ENCODE data around the gene XPR1. TPM values are rescaled to one million over a fixed set of nuclear protein-coding genes. Genes with fewer than 3 reads are reported as not detected.

The XPR1 gene
- total and polyA plus RNA-seq, 2 donors (not counting 3 experiments of a cell fraction or from before 2014, with no cell fraction given): 23.9 to 26.7 TPM

DNA sequence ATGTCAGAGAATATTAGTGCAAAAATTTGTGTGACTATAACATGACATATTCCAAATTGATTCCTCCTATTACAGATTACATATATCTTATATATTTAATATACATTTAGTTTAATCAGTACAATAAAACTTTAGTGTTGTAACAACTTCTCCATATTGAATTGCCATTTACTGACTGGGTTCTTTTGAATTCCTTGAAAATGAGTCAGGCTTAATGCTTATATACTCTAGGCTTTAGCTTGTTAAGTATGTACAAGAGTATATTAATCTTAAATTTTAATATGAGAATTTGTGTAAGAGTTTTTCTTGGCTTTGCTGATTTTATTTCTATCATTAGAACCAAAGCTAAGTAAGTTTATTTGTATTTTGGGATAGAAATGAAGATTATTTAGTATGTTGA is 40.3 kb downstream of the XPR1 start:
- TF ChIP-seq POLR2AphosphoS5 (IDR thresholded peaks at IDR 0.05; ENCODE audit: insufficient read depth, low read depth, low read length) (no peak), JUN (IDR thresholded peaks at IDR 0.05; ENCODE audit: borderline replicate concordance, insufficient read depth, insufficient read length, low read depth) (no peak), FOS (IDR thresholded peaks at IDR 0.05; ENCODE audit: borderline replicate concordance, insufficient read depth, low read length) (no peak), MYC (IDR thresholded peaks at IDR 0.05; ENCODE audit: low read depth, low read length) (no peak), GATA2 (IDR thresholded peaks at IDR 0.05; ENCODE audit: insufficient read depth, insufficient read length, low read depth, low read length) (no peak), EZH2 (IDR thresholded peaks at IDR 0.05; ENCODE audit: borderline replicate concordance, low read depth, low read length, severe bottlenecking) (no peak), POLR2A (IDR thresholded peaks at IDR 0.05; ENCODE audit: low read depth, low read length) (no peak)
- TF ChIP-seq, protein P1, sequence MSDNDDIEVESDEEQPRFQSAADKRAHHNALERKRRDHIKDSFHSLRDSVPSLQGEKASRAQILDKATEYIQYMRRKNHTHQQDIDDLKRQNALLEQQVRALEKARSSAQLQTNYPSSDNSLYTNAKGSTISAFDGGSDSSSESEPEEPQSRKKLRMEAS (IDR thresholded peaks at IDR 0.05; ENCODE audit: insufficient read depth, insufficient read length): no peak
- TF ChIP-seq, protein P2, sequence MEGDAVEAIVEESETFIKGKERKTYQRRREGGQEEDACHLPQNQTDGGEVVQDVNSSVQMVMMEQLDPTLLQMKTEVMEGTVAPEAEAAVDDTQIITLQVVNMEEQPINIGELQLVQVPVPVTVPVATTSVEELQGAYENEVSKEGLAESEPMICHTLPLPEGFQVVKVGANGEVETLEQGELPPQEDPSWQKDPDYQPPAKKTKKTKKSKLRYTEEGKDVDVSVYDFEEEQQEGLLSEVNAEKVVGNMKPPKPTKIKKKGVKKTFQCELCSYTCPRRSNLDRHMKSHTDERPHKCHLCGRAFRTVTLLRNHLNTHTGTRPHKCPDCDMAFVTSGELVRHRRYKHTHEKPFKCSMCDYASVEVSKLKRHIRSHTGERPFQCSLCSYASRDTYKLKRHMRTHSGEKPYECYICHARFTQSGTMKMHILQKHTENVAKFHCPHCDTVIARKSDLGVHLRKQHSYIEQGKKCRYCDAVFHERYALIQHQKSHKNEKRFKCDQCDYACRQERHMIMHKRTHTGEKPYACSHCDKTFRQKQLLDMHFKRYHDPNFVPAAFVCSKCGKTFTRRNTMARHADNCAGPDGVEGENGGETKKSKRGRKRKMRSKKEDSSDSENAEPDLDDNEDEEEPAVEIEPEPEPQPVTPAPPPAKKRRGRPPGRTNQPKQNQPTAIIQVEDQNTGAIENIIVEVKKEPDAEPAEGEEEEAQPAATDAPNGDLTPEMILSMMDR (IDR thresholded peaks at IDR 0.05; ENCODE audit: extremely low read depth in 1 of 2, insufficient read depth in 1 of 2, low read depth in 1 of 2, low read length in 2 of 2): no peak
- Histone ChIP-seq H3K27me3 (ENCODE audit: control insufficient read depth in 2 of 2, insufficient read depth in 2 of 2, low read length in 2 of 2) (no peaks in the 10 kb centered on the region), H3K9ac (replicated peaks; ENCODE audit: extremely low read depth, insufficient read depth, low read length) (no peak overlapping the region), H3K9me3 (replicated peaks; ENCODE audit: control insufficient read depth, insufficient read depth, low read length) (no peaks in the 10 kb centered on the region), H2AFZ (ENCODE audit: low read depth, low read length) (no peak overlapping the region), H3K27ac (ENCODE audit: insufficient read depth, low read depth, low read length) (no peak overlapping the region), H3K79me2 (ENCODE audit: control insufficient read depth, insufficient read depth, low read length) (peaks cover 10% of the 10 kb centered on the region), H3K4me1 (ENCODE audit: control insufficient read depth, extremely low read depth, insufficient read depth, low read length) (peaks cover 7% of the 10 kb centered on the region), H3K4me3 (replicated peaks in 1 of 3; ENCODE audit: insufficient read depth in 1 of 3, low read depth in 1 of 3, low read length in 3 of 3) (no peak overlapping the region), H4K20me1 (replicated peaks; ENCODE audit: control insufficient read depth, extremely low read depth, insufficient read depth, low read length) (peaks cover 3% of the 10 kb centered on the region), H3K4me2 (ENCODE audit: insufficient read depth, low read length) (no peak overlapping the region), H3K36me3 (ENCODE audit: control insufficient read depth in 2 of 2, extremely low read depth in 1 of 2, insufficient read depth in 2 of 2, low read length in 2 of 2) (no peaks in the 10 kb centered on the region), H3K9me1 (replicated peaks; ENCODE audit: control insufficient read depth, extremely low read depth, insufficient read depth, low read length) (no peaks in the 10 kb centered on the region)
- POLR2A ChIA-PET: no interaction called here
- CTCF ChIA-PET: no interaction called here
- no peak for DNase-seq (ENCODE audit: low read depth, low spot score)
- dilution Hi-C loops (cut with MboI; ENCODE audit: extremely low pct_ligation_motif_present, low sequenced_read_pairs): no loop called here
- intact Hi-C loops (cut with micrococcal nuclease): no loop called here
- no peak for FAIRE-seq
- no TSS peak for BruUV-seq (replicated peaks)

Measured in endothelial cell of umbilical vein (primary cell).